NCI-H2171 treated with DMSO at 0.1 percent for 48 hours (cell line): ENCODE data around the gene PCNT.
"Not testable (repeated sequence)": the region's sequence is repeated elsewhere in the genome, so short reads cannot be mapped to it uniquely, and the experiment has no call there.

Source experiments
- DNase-seq: peaks from one replicate; lab custom pipeline; 2025; lab: John Stamatoyannopoulos, UW

PCNT gene

DNA sequence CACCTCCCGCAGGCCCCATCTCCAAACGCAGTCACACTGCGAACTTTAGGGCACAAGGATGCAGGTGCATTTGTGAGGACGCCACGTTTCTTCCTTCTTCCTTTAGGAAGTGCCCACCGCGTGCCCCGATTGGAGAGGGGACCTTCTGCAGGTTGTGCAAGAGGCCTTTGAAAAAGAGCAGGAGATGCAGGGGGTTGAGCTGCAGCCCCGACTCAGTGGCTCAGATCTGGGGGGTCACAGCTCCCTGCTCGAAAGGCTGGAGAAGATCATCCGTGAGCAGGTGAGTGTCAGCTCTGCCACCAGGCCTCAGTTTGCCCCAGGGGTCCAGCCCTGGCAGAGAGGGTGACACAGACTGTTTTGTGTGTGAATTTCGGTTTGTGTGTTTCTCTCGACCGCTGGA, 103.6 kb downstream of the PCNT start:
- DNase-seq = no peak

DNA sequence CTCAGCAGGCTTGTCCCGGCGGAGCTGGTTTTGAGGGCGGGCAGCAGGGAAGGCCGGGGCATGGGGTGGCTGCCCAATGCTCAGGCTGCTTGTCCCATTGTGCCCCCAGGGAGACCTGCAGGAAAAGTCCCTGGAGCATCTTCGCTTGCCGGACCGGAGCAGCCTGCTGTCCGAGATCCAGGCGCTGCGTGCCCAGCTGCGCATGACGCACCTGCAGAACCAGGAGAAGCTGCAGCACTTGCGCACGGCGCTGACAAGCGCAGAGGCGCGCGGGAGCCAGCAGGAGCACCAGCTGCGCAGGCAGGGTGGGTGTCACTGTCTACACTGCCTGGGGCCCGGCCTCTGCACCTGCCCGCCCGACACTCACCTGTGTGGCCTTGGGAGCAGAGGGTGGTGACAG, 104.3 kb downstream of the PCNT start:
- no peak for DNase-seq

DNA sequence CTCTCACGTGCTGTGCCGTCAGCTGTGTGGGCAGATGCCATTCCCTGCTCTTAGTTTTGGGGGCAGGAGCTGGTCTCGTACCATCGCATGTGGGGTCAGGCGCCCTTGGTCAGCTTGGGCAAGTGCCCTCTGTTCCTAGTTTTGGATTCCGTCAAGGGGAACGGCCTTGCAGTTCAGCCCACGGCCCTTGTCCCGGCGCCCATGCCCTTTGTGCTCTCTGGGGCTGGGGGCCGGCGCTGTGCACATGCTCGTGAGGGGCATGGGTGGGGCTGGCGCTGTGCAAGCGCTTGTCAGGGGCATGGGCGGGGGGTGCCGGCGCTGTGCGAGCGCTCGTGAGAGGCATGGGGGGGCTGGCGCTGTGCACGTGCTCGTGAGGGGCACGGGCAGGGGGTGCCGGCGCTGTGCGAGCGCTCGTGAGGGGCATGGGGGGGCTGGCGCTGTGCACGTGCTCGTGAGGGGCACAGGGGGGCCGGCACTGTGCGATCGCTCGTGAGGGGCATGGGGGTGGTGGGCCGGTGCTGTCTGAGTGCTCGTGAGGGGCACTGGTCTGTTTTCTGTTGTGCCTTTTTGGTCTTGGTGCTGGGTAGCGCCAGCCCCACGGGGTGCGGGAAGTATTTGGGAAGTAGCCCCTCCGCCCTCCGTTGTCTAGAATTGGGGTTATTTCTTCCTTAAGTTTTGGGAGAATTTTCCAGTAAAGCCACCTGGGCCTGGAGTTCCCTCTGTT, 105.2 kb downstream of the PCNT start:
- DNase-seq = no peak

GRCh38 chr21:46429754-46430681, 106.1 kb downstream of the PCNT start:
- DNase-seq = no peak

GRCh38 chr21:46431448-46431847, 107.5 kb downstream of the PCNT start:
- DNase-seq = no peak

GRCh38 chr21:46431884-46432488, 108.0 kb downstream of the PCNT start:
- DNase-seq = no peak

DNA sequence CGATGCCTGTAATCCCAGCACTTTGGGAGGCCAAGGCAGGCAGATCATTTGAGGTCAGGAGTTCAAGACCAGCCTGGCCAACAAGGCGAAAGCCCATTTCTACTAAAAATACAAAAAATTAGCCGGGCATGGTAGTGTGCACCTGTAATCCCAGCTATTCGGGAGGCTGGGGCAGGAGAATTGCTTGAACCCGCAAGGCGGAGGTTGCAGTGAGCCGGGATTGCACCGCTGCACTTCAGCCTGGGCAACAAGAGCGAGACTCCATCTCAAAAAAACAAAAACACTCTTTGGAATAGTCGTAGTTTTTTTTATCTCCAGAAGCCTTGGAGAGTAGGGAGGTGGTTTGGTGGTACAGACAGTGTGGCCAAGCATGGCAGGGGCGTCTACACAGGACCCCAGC, 109.2 kb downstream of the PCNT start:
- not testable (repeated sequence) for DNase-seq

DNA sequence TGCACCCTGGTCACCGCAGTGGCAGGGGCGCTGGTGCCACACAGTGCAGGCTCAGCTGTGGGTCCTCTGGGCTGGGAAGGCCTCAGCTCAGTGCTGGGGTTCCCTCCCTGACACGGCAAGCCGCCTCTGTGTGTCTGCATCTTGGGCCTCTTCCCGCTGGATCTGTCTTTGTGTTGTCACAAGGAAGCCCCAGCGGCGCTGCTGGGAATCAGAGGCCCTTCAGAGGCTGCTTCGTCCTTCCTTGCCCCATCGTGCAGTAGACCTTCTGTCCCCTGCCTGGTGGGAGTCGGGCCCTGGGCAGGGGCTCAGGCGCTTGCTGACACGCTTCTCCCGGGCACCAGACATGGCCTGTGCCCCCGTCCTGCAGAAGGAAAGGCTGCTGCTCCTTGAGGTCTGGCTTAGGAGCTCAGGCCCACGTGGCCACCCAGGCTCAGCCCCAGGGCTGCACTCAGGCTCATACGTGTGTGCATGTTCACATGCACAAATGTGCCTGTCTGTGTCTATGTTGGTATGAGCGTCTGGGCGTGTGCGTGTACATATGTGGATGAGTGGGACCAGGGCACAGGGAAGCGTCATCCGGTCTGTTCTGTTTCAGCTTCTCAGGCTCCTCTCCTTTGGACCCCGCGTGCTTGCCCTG, 110.5 kb downstream of the PCNT start:
- DNase-seq = no peak

GRCh38 chr21:46435786-46436227, 111.9 kb downstream of the PCNT start:
- DNase-seq = no peak

- DNase-seq = no peak
Observed at GRCh38 chr21:46436621-46437020, 112.7 kb downstream of the PCNT start.

GRCh38 chr21:46437096-46437498, 113.1 kb downstream of the PCNT start:
- DNase-seq = no peak

DNA sequence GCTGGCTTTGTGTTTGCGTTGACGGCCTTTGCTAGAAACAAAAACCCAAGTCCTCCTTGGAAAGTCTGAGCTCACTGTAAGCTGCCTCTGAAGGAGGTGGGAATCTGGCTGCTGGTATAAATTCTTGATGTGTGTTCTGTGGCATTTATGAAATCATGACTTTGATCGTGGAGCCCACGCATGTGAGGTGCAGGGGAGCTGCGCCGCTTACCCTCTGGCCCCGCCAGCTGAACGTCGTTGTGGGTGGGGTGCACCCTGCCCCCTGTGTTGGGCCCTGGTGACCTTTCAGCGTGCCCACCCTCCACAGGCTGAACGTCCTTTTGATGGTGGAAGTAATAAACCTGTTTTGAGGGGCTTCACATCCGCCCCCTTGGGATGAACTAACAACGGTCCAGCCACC, 113.6 kb downstream of the PCNT start:
- DNase-seq = no peak

GRCh38 chr21:46438241-46438640, 114.3 kb downstream of the PCNT start:
- DNase-seq = no peak

DNA sequence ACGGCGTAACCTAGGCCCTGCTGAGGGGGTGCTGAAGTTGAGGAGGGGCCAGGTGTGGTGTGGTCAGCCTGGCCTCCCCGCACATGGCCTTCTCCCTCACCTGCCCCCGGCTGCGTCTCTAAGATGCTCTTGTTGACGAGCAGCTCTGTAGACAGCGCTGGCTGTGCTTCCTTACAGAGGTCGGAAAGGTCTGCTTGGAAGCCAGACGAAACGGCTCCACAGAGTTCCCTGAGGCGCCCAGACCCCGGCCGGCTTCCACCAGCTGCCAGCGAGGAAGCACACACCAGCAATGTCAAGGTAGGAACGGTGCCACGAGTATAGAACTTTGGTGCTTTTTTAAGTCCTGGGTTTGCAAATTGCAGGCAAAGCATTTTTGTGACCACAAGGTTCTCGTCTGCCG, 116.0 kb downstream of the PCNT start:
- DNase-seq = no peak

DNA sequence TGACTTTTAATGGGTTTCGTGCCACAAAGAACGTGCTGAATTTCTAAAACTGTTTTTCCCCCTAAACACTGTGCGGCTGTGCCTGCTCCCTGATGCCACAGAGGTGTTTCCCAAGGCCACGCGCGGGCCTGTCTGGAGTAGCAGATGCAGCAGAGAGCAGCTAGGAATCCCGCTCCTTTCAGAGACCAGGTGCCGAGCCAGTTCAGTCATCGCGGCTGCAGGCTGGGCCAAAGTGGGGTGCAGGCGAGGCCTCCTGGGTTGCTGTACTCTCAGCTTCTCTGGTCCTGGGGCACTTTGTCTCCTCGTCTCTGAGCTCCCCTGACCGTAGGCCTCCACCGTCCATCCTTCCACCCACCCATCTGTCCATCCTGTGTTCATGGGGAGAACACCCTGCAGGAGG, 117.4 kb downstream of the PCNT start:
- no peak for DNase-seq

DNA sequence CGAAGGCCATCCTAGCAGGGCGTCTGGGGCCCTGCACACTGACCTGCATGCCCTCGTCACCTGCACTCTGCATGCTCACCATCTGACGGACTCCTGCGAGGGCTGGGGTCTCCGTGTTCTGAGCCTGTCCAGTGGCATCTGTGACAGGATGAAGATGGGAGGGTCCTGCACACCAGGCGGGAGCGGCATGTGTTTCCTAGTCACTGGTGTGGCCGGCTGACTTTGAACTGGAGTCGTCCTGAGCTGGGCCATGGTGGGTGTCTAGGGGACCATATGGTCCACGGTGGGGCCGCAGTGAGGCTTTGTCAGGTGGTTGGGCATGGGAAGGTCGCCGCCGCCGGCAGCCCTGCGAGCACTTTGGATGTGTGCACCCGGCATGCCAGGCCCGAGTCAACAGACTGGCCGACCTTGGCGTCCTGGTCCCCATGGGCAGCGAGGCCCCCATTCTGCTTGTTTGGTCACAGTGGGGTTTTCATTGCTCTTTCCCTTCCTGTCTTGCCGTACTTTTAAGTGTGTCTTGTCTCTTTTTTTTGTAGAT, 118.1 kb downstream of the PCNT start:
- no peak for DNase-seq

DNA sequence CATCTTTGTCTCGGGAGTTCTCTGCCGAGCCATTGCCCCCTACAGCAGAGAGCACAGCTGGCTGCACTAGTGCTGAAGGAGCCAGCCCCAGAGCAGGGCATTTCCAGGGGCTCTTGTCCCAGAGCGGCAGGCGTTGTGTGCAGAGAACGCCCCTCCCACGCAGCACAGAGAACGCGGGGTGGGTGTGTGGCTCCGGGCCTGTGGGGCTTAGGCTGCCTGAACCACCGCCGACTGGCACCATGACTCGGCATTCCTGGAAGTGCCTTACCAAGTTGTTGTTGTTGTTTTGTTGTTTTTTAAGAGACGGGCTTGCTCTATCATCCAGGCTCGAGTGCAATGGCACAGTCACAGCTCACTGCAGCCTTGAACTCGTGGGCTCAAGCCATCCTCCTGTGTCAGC, 119.0 kb downstream of the PCNT start:
- DNase-seq = no peak

- DNase-seq = no peak
Observed at GRCh38 chr21:46443910-46444309, 120.0 kb downstream of the PCNT start.

DNA sequence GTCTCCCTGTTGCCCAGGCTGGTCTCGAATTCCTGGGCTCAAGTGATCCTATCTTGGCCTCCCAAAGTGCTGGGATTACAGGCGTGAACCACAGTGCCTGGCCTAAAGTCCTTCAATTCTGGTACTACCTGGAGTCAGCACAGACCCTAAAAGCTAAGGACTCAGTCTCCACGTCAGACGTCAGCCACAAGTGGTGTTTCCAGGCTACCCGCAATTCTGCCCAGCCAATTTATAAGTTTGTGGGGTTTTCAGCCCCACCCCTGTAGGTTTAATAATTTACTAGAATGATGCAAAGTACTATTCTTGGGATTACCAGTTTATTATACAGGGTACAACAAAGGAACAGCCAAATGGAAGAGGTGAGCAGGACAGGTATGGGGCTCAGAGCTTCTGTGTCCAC, 124.2 kb downstream of the PCNT start:
- DNase-seq = no peak

DNA sequence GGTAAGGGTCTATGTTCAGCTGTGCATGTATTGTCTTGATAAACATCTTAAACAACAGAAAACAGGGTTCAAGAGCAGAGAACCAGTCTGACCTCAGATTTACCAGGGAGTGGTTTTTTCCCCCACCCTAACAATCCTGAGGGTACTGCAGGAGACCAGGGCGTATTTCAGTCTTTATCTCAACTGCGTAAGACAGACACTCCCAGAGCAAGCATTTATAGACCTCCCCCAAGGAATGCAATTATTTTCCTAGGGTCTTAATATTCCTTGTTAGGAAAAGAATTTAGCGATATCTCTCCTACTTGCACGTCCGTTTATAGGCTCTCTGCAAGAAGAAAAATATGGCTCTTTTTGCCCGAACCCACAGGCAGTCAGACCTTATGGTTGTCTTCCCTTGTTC, 124.9 kb downstream of the PCNT start:
- not testable (repeated sequence) for DNase-seq

GRCh38 chr21:46452710-46453109, 128.8 kb downstream of the PCNT start:
- DNase-seq = no peak

DNA sequence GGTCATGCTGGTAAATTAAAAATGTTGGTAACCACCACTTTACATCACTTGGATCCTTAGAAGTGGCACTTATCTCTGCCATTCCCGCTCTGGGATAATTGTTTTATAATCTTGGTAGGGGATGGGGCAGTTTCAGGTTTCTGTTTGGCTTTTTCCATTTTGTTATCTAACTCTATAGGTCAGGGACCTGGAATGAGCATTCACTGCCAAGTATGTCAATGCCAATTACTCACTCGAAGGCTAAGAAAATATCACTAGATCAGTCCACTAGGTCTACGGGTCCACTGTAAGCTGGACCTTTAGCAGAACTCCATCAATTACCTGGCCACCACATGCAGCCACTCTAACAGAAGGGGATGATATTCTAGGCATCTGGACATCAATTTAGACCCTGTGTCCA, 130.2 kb downstream of the PCNT start:
- DNase-seq = no peak
